ENCODE results near the gene NAALADL1.

The NAALADL1 gene

DNA sequence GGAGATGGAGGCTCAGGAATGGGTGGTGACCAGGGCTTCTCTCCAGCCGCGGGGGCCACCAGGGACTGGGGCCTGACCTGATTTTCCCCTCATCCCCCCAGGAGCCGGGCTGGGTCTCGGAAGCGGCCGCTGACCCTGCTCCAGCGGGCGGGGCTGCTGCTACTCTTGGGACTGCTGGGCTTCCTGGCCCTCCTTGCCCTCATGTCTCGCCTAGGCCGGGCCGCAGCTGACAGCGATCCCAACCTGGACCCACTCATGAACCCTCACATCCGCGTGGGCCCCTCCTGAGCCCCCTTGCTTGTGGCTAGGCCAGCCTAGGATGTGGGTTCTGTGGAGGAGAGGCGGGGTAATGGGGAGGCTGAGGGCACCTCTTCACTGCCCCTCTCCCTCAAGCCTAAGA, 29.5 kb upstream of the NAALADL1 start:
- H3K4me1 ChIP-seq (ENCODE audit: control insufficient read depth in 1 of 2, insufficient read depth in 2 of 2, low read length in 2 of 2) = peaks cover 10 to 11% of the 10 kb centered on the region in 2 experiments
- no peak overlapping the region for H3K23ac ChIP-seq (ENCODE audit: low read length)
- H3K79me2 ChIP-seq (ENCODE audit: control insufficient read depth, insufficient read depth, low read length, poor library complexity) = peaks cover 12% of the 10 kb centered on the region
- H3K79me1 ChIP-seq (ENCODE audit: low read length) = peaks cover 9% of the 10 kb centered on the region
- no peak overlapping the region for H2BK120ac ChIP-seq (ENCODE audit: insufficient read depth, low read length, poor library complexity)
- no peak for DNase-seq
- no peak overlapping the region for H3K4me3 ChIP-seq (ENCODE audit: low read depth, low read length)
- H3K18ac ChIP-seq (ENCODE audit: low read length) = no peak overlapping the region
- no peak overlapping the region for H3K14ac ChIP-seq (ENCODE audit: low read length)
- no CpG with 5 or more reads among the region's 15 CpGs for WGBS (ENCODE audit: extremely low coverage, insufficient coverage, insufficient read length)
- no peak overlapping the region for H3K9ac ChIP-seq (ENCODE audit: low read length)
- no peak overlapping the region for H3K4me2 ChIP-seq (ENCODE audit: low read length)
- no peak overlapping the region for H3K27ac ChIP-seq (ENCODE audit: low read depth, low read length)
- no peak overlapping the region for H4K91ac ChIP-seq (ENCODE audit: low read depth, low read length)
- H3K9me3 ChIP-seq (ENCODE audit: insufficient read depth, low read depth, low read length) = no peaks in the 10 kb centered on the region
- H3K27me3 ChIP-seq (ENCODE audit: insufficient read depth, low read length) = no peaks in the 10 kb centered on the region
- H4K12ac ChIP-seq (ENCODE audit: low read depth, low read length) = no peak overlapping the region
- H3K4ac ChIP-seq (ENCODE audit: low read depth, low read length) = no peak overlapping the region
- H2AFZ ChIP-seq (ENCODE audit: insufficient read depth, low read length, poor library complexity) = no peak overlapping the region
- H4K8ac ChIP-seq (ENCODE audit: low read depth, low read length) = no peak overlapping the region
- H2BK5ac ChIP-seq (ENCODE audit: low read depth, low read length, poor library complexity) = no peak overlapping the region
- H2BK12ac ChIP-seq (ENCODE audit: low read length) = no peak overlapping the region
- no peak overlapping the region for H2AK5ac ChIP-seq (ENCODE audit: low read length)
- peaks cover 30 to 46% of the 10 kb centered on the region in 2 experiments for H3K36me3 ChIP-seq (ENCODE audit: control insufficient read depth in 1 of 2, insufficient read depth in 2 of 2, low read length in 2 of 2)

DNA sequence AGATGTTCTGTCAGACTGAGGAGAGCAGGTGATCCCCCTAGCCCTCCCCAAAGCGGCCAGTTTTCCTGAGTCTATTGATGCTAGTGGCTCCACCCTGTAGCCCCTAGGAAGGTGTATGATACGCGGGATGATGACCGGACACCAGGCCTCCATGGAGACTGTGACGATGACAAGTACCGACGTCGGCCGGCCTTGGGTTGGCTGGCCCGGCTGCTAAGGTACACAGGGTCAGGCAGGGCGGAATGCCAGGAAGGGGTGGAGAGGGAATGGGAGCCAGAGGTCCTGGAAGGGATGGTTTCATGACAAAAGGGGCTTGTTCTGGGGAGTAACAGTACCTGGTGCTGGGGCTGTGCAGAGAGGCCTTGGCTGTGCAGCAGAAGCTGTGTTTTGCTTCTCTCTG, 28.9 kb upstream of the NAALADL1 start:
- no peaks in the 10 kb centered on the region for H3K27me3 ChIP-seq (ENCODE audit: insufficient read depth, low read length)
- H2BK5ac ChIP-seq (ENCODE audit: low read depth, low read length, poor library complexity) = no peak overlapping the region
- peaks cover 10 to 11% of the 10 kb centered on the region in 2 experiments for H3K4me1 ChIP-seq (ENCODE audit: control insufficient read depth in 1 of 2, insufficient read depth in 2 of 2, low read length in 2 of 2)
- no peak overlapping the region for H3K18ac ChIP-seq (ENCODE audit: low read length)
- H3K9me3 ChIP-seq (ENCODE audit: insufficient read depth, low read depth, low read length) = no peaks in the 10 kb centered on the region
- no peak overlapping the region for H2AFZ ChIP-seq (ENCODE audit: insufficient read depth, low read length, poor library complexity)
- no peak overlapping the region for H3K23ac ChIP-seq (ENCODE audit: low read length)
- H3K27ac ChIP-seq (ENCODE audit: low read depth, low read length) = no peak overlapping the region
- H3K79me1 ChIP-seq (ENCODE audit: low read length) = peaks cover 9% of the 10 kb centered on the region
- no peak overlapping the region for H4K91ac ChIP-seq (ENCODE audit: low read depth, low read length)
- no peak for DNase-seq
- H3K4me2 ChIP-seq (ENCODE audit: low read length) = no peak overlapping the region
- no peak overlapping the region for H2BK12ac ChIP-seq (ENCODE audit: low read length)
- H3K4ac ChIP-seq (ENCODE audit: low read depth, low read length) = no peak overlapping the region
- no peak overlapping the region for H3K4me3 ChIP-seq (ENCODE audit: low read depth, low read length)
- H2AK5ac ChIP-seq (ENCODE audit: low read length) = no peak overlapping the region
- peaks cover 30 to 46% of the 10 kb centered on the region in 2 experiments for H3K36me3 ChIP-seq (ENCODE audit: control insufficient read depth in 1 of 2, insufficient read depth in 2 of 2, low read length in 2 of 2)
- H4K8ac ChIP-seq (ENCODE audit: low read depth, low read length) = no peak overlapping the region
- H3K9ac ChIP-seq (ENCODE audit: low read length) = no peak overlapping the region
- peaks cover 12% of the 10 kb centered on the region for H3K79me2 ChIP-seq (ENCODE audit: control insufficient read depth, insufficient read depth, low read length, poor library complexity)
- H3K14ac ChIP-seq (ENCODE audit: low read length) = no peak overlapping the region
- H4K12ac ChIP-seq (ENCODE audit: low read depth, low read length) = no peak overlapping the region
- no CpG with 5 or more reads among the region's 11 CpGs for WGBS (ENCODE audit: extremely low coverage, insufficient coverage, insufficient read length)
- H2BK120ac ChIP-seq (ENCODE audit: insufficient read depth, low read length, poor library complexity) = no peak overlapping the region

DNA sequence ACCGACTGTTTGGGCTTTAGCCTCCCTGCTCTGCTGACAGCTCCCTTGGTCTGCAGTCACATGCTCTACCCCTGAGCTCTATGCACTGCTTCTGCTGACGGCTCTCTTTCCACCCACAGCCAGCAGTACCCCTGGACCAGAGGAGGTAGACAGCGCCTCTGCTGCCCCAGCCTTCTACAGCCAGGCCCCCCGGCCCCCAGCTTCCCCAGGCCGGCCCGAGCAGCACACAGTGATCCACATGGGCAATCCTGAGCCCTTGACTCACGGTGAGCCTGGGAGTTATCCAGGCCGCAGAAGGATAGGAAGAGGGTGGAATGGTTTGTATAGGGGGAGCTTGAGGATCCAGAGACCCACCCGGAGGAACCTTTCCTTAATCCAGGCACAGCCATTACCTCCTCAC, 28.5 kb upstream of the NAALADL1 start:
- no peak overlapping the region for H4K91ac ChIP-seq (ENCODE audit: low read depth, low read length)
- H3K23ac ChIP-seq (ENCODE audit: low read length) = no peak overlapping the region
- H3K79me2 ChIP-seq (ENCODE audit: control insufficient read depth, insufficient read depth, low read length, poor library complexity) = peaks cover 12% of the 10 kb centered on the region
- no peak overlapping the region for H2BK5ac ChIP-seq (ENCODE audit: low read depth, low read length, poor library complexity)
- no peak overlapping the region for H3K4me2 ChIP-seq (ENCODE audit: low read length)
- no peak for DNase-seq
- no peak overlapping the region for H3K18ac ChIP-seq (ENCODE audit: low read length)
- H4K12ac ChIP-seq (ENCODE audit: low read depth, low read length) = no peak overlapping the region
- H3K4ac ChIP-seq (ENCODE audit: low read depth, low read length) = no peak overlapping the region
- H3K27ac ChIP-seq (ENCODE audit: low read depth, low read length) = no peak overlapping the region
- H4K8ac ChIP-seq (ENCODE audit: low read depth, low read length) = no peak overlapping the region
- no peak overlapping the region for H3K4me3 ChIP-seq (ENCODE audit: low read depth, low read length)
- H3K9me3 ChIP-seq (ENCODE audit: insufficient read depth, low read depth, low read length) = no peaks in the 10 kb centered on the region
- H3K36me3 ChIP-seq (ENCODE audit: control insufficient read depth in 1 of 2, insufficient read depth in 2 of 2, low read length in 2 of 2) = peaks cover 30 to 49% of the 10 kb centered on the region in 2 experiments
- no peak overlapping the region for H2BK120ac ChIP-seq (ENCODE audit: insufficient read depth, low read length, poor library complexity)
- H3K9ac ChIP-seq (ENCODE audit: low read length) = no peak overlapping the region
- H2BK12ac ChIP-seq (ENCODE audit: low read length) = no peak overlapping the region
- peaks cover 9% of the 10 kb centered on the region for H3K79me1 ChIP-seq (ENCODE audit: low read length)
- peaks cover 10 to 11% of the 10 kb centered on the region in 2 experiments for H3K4me1 ChIP-seq (ENCODE audit: control insufficient read depth in 1 of 2, insufficient read depth in 2 of 2, low read length in 2 of 2)
- no peak overlapping the region for H2AFZ ChIP-seq (ENCODE audit: insufficient read depth, low read length, poor library complexity)
- no peaks in the 10 kb centered on the region for H3K27me3 ChIP-seq (ENCODE audit: insufficient read depth, low read length)
- H2AK5ac ChIP-seq (ENCODE audit: low read length) = no peak overlapping the region
- WGBS (ENCODE audit: extremely low coverage, insufficient coverage, insufficient read length) = no CpG with 5 or more reads among the region's 9 CpGs
- no peak overlapping the region for H3K14ac ChIP-seq (ENCODE audit: low read length)

DNA sequence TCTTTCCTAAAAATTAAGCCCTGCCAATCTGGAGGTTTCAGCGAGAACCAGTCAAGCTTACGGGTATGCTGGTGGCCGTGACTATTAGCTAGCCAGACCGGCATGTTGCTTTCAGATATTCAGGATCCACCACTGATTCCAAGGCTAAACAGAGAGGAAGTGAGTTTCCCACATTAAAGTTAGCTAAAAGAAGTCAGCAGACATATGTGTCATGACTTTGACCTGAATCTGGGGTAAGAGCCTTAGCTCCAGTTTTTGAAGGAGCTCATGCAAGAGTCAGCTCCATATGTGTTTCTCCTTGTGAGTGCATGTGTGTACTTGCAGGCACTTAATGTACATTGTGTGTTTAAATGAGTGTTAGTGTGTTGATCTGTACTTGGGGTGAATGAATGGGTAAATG, 27.1 kb upstream of the NAALADL1 start:
- H3K4me1 ChIP-seq (ENCODE audit: control insufficient read depth in 1 of 2, insufficient read depth in 2 of 2, low read length in 2 of 2) = peaks cover 10 to 11% of the 10 kb centered on the region in 2 experiments

More for the DNA sequence above, 27.1 kb upstream of the NAALADL1 start:
- Histone ChIP-seq H2AK5ac (ENCODE audit: low read length) (no peak overlapping the region), H3K18ac (ENCODE audit: low read length) (no peak overlapping the region), H3K14ac (ENCODE audit: low read length) (no peak overlapping the region), H3K36me3 (ENCODE audit: control insufficient read depth in 1 of 2, insufficient read depth in 2 of 2, low read length in 2 of 2) (peaks cover 31 to 55% of the 10 kb centered on the region in 2 experiments), H3K4me2 (ENCODE audit: low read length) (peak overlapping the region; percentile 9), H3K23ac (ENCODE audit: low read length) (no peak overlapping the region), H2BK120ac (ENCODE audit: insufficient read depth, low read length, poor library complexity) (no peak overlapping the region), H3K79me2 (ENCODE audit: control insufficient read depth, insufficient read depth, low read length, poor library complexity) (peaks cover 12% of the 10 kb centered on the region), H2BK12ac (ENCODE audit: low read length) (no peak overlapping the region), H3K27me3 (ENCODE audit: insufficient read depth, low read length) (no peaks in the 10 kb centered on the region), H4K8ac (ENCODE audit: low read depth, low read length) (no peak overlapping the region), H3K27ac (ENCODE audit: low read depth, low read length) (no peak overlapping the region), H3K4ac (ENCODE audit: low read depth, low read length) (no peak overlapping the region), H4K91ac (ENCODE audit: low read depth, low read length) (no peak overlapping the region), H2BK5ac (ENCODE audit: low read depth, low read length, poor library complexity) (no peak overlapping the region), H3K9ac (ENCODE audit: low read length) (no peak overlapping the region), H3K79me1 (ENCODE audit: low read length) (peaks cover 9% of the 10 kb centered on the region), H3K9me3 (ENCODE audit: insufficient read depth, low read depth, low read length) (no peaks in the 10 kb centered on the region), H2AFZ (ENCODE audit: insufficient read depth, low read length, poor library complexity) (no peak overlapping the region), H3K4me3 (ENCODE audit: low read depth, low read length) (no peak overlapping the region), H4K12ac (ENCODE audit: low read depth, low read length) (no peak overlapping the region)
- no peak for DNase-seq
- no CpG with 5 or more reads among the region's 4 CpGs for WGBS (ENCODE audit: extremely low coverage, insufficient coverage, insufficient read length)

Data from trophoblast cell (in vitro differentiated cells and primary cell).